Activated CD8-positive, alpha-beta memory T cell treated with anti-CD3 and anti-CD28 coated beads for 1 hour (primary cell): ENCODE data around the gene ANG.

ENCODE experiments used
- DNase-seq, 2 donors: peaks; one replicate each; pipeline ENCODE4 v3.0.0-alpha.2; 2020; ENCODE audit warnings: low read depth in 1 of 2; ENCODE audit errors: extremely low read depth in 1 of 2

Gene ANG

DNA sequence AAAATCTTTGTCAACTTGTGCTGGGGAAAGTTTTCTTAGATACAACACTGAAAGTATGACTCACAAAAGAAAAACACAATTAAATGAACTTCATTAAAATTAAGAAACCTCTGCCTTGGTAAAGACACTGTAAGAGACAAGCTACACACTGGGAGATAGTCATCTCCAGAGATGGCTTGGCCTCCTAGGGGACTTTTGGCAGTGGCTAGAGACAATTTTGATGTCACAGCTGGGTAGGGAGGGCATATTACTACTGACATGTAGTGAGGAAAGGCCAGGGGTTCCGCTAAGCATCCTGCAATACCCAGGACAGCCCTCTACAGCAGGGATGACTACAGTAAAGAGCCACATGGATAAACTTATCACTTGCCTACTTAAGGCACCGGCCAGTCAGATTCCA is 12.9 kb upstream of the ANG start:
- no peak for DNase-seq

DNA sequence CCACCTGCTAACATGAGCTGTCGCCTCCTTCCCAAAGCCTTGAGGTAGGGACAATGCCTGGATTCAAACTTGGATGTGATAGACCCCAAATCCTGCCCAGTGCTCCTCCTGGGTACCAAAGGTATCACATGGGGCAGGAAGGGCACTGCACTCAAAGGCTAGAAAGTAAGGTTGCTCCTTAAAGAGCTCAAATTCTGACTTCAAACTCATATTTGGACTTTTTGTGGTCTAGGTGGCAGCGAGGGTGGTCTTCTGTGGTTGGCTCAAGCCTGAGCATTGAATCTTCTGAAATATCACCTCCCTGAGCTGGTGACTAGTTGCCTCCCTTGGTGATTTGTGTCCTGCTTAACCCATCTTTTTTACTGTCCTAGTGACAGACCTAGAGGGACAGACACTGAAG is 12.5 kb upstream of the ANG start:
- no peak for DNase-seq

DNA sequence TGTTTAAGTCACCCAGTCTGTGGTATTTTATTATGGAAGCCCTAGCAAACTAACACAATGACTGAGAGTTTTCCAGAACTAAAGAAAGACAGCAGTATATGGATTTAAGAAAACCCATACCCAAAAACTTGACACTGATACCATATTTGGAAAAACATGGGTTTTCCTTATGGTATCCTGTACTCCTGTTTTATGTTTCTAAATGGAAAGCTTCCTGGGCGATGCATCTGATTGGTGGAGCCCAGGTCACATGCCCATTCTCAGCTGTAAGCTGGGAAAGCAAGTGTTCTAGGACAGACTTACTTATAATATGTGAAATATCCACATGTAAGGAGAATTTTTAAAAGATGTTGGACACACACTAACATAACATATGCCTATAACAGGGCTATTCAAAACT is 8.7 kb upstream of the ANG start:
- DNase-seq, result no peak

DNA sequence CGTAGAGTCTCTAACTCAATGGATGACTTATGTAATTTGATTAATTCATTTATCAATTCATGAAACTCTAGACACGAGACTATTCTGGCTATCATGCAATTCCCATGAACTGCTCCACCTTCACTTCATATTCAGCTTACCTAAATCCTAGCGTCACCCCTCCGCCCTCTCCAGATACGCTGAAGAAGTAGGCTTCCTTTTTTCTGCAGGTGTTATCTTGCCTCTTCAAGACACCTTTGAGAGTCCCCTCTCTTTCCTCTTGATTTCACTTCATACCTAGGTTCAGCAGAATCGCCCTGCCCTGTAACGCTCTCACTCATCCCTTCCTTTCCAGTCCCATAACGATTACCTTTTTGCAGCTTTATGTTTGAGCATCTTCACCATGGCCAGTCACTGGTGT is 8.2 kb upstream of the ANG start:
- no peak for DNase-seq

DNA sequence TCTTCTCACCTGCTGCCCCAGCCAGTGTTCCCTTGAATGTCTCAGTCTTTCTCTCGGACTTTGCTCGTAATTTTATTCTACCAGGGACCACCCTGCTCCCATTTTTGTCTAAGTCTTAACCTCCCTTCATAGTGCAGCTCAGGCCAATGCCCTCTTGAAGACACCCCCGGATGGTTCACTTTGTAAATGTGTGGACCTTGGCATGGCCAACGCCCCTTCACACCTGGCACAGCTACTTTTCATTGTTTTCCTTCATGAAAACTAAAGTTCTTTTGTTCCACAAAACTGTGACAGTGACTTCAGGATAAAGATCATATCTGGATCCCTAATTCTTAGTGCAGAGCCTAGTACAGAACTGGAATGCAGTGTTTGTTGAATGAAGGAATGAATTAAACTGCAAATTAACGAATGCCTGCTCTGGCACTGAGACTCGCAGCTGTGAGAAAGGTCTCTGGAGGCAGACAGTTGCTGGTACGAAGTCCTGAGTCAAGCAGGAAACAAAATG is 7.7 kb upstream of the ANG start:
- no peak for DNase-seq

DNA sequence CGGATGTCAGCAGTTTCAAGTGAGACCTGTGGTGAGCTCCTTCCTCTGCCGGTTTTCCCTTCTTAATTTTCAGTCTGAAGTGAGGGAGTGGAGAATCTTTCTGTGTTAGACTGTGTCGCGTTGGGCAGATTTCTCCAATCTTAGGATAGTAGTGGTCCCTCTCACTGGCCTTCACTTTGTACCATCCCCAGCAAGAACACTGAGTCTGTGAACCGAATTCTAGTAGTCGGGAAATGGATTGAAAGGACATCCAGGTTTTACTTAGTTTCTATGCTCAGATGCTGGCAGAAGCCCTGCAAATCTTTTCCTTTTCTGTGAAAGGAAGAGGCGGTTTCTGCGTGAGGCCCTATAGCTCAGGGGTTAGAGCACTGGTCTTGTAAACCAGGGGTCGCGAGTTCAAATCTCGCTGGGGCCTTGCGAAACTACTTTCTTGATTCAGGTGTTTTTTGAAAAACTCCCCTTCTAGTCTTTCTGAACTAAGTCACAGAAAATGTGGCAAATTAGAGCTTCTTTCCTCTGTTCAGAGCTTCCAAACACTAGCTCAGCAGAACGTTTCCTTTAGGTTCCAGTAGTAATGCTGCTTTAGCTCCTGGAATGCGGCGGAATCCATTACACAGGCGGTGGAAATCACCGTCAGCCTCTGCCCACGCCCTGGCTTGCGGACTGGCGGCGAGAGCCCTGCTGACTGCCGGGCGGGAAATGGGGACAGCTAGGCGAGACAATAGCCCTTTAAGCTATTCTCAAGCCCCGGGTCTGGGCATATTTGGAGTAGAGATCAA is 7.0 kb upstream of the ANG start:
- DNase-seq, result peak; percentile 68 to 71

DNA sequence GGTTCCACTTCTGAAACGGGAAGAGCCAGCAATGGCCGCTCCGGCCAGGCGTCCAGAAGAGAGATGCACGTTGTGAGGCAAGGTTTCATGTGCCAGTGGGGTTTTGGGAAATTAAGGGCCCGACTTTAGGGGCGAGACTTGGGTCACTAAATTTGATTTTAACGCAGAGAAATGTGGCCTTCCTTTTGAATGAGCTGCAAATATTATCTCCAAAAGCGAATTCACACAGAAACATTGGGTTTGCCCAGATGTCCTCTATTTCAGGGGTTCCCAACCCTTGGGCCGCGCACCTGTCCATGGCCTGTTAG is 6.5 kb upstream of the ANG start:
- DNase-seq, result no peak

DNA sequence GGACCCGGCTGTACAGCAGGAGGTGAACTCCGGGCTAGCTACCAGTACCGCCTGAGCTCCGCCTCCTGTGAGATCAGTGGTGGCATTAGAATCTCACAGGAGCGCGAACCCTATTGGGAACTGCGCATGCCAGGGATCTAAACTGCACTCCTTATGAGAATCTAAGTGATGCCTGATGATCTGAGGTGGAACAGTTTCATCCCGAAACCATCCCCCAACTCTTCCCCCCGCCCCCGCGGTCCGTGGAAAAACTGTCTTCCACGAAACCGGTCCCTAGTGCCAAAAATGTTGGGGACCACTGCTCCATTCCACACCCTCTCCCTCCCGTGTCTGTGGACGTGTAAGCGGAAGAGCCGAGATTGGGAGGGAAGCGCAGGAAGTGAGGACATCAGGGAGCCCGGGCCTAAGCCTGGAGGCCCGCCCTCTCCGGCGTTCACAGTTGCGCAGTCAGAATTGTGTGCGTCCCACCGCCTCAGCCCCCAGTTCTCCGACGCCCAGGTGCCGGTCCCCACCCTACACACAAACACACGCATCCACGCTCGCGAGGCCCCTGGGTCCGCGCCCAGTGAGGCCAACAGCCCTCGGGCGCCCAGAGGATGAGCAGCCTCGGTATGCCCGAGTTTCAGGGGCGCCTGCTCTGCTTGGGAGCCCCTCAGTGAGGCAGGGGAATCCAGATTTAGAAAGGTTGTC is 6.0 kb upstream of the ANG start:
- DNase-seq, result peak; percentile 39 to 61

DNA sequence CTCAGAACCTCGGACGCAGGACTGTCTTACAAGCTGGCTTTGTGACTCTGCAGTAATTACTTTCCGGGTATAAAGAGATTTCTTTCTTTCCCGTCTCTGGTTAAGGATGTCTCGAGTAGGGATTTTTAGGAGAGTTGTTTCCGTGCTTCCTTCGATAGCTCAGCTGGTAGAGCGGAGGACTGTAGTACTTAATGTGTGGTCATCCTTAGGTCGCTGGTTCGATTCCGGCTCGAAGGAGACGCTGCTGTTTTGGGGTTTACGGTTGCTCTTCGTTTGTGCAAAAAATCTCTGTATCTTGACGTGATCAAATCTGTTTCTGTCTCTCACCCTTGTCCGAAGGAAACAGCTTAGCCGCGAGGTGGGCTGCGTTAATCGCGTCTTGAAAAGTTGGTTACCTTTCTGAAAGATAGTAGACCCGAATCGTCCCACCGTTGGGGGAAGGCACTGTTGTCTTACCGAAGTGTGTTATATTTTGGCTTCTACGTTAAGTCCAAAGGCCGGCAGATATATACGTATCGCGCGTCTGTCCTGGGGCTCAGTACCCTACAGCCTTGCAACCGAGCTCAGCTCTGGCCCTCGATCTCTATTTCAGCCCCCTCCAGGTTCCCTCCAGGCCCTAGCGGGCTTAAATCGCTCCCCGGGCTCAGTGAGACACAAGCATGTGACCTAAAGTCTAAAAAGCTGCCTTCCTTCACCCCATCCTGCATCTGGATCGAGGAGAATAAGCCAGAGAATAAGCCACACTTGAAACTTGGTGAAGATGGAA is 5.3 kb upstream of the ANG start:
- peak; percentile 53 to 54 for DNase-seq

DNA sequence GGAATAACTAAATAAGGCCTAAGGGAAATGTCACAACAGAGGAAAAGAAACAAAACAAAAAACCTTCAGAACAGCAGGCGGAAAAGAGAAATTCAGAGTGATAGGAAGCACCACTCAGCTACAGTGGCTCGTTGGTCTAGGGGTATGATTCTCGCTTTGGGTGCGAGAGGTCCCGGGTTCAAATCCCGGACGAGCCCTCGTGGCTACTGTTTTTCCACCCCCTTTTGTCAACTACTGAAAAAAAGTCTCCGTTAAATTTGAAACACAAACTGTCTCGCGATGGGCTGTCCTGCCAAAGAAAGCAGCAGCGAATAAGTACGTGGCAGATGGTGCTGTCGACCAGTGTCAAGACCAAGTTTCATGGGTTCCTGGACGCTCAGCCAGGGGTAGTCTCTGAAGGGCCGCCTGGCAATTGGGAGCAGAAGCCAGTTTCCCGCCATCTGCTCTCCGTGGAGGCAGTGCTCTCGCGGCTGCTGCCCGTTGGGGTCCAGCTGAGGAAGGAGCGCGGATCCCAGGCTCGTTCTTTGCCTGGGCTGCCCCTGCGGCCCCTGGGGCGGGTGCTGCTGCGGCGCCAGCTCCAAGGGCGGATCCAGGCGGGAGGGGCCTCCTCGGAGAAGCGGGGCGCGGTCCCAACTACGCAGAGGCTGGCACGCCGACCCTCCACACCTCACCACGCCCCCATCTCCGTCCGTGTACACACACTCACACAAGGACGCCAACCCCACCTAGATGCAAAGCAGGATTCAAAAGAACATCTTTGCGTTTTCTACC is 4.5 kb upstream of the ANG start, which contains the start of gene RNASE4:
RNASE4 (plus strand) TSS at position 670 of the 771 bp plus-strand sequence. CDS start 14,812 bp downstream, outside the sequence.
- peak; percentile 57 to 67 for DNase-seq

DNA sequence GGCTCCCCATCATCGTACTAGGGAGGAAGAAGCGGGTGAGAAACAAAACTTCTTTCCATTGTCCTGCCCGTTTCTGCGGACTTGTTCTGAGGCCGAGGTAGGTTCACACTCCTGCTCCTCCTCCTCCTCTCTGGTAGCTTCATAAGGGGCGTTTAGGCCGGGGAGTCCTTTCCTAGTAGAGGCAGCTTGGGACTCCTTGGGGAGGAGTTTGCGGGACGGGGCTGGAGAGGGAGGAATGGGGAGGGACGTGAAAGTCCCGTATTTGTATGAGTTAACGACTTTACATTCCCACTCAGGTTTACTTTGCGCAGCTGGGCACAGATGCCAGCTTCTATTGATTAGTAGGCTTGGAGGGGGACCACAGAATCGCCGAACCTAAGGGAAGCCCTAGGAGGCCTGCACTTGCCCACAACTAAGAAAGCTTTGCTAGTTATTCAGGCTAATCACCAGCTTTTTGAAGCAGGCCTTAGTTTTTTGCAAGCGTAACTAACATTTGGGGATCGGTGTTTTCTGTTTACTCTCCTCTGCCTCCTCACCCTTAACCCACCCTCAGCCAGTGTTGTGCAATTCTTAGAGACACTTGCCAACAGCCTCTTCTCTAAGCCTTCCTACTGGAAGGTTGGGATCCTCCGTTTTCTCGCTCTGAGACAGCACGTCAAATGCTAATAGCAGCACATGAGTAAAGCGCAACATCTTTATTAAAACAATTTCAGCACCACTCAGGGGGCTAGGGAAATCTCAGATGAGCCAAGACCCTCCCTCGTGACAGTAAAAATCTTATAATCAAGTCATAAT is 3.7 kb upstream of the ANG start:
- no peak for DNase-seq

DNA sequence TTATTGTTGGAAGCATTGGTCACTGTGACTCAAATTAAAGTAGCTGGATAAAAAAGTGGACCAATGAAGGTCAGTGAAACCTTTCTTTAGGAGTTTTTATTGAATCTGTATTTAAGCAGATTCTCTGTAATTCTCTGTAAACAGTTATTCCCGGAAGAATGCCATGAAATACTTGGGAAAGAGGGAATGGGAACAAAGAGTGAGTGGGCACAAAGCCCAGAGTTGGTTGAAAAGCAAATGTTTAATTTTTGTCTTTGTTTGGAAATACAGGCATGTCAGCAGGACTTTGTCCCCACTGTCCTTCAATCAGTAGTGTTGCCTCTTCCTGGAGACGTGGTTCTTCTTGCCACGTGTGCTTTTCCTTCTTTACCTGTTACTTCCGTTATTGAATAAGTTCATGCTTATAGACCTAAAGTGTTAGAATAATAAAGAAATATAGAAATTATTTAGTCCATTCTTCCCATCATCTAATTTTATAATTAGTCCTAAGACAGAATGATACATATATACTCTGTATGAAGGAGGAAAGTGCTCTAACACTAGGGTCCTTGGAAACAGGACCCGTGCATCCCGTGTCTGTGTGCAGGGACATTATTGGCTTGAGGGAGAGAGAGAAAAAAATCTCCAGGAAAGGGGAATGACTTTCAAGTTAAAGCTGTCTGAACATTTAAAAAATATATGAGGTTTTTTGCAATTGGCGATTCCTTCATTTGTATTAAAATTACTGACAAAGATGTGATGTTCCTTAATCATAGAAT is 2.0 kb upstream of the ANG start:
- no peak for DNase-seq

DNA sequence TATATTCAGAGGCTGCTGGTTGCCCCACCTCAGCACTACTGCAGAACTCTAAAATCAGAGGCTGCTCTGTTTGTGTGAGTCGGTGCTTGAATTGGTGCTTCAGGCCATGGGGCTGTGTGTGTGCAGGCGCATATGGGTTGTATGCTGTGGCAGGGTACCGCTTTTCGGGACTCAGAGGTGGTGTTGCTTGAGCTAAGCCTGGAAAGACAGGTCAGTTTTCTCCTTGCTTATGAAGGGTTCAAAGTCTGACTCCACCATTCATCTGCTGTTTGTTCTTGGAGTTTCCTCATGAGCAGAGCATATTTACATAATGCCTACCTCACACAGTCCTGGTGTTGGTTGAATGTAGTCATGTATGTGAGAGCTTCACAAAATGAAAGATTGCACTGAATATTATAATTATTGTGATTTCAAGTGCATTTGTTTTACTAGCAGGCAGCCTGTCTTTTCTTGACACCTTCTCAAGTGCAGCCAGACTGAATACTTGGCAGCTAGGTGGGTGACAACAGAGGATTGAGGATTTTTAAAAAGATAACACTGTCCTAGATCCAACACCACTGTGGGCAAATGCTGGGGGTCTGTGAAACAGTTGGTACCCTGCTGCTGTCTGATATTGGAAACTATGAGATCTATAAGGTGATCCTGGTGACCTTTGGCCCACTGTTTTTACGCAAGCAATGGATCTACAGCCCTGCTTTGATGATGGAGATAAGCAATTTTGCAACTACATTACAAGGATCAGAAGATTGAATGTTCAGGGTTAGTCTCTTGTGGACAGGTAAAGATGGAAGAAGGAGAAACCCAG is 1.0 kb upstream of the ANG start:
- DNase-seq, result no peak

DNA sequence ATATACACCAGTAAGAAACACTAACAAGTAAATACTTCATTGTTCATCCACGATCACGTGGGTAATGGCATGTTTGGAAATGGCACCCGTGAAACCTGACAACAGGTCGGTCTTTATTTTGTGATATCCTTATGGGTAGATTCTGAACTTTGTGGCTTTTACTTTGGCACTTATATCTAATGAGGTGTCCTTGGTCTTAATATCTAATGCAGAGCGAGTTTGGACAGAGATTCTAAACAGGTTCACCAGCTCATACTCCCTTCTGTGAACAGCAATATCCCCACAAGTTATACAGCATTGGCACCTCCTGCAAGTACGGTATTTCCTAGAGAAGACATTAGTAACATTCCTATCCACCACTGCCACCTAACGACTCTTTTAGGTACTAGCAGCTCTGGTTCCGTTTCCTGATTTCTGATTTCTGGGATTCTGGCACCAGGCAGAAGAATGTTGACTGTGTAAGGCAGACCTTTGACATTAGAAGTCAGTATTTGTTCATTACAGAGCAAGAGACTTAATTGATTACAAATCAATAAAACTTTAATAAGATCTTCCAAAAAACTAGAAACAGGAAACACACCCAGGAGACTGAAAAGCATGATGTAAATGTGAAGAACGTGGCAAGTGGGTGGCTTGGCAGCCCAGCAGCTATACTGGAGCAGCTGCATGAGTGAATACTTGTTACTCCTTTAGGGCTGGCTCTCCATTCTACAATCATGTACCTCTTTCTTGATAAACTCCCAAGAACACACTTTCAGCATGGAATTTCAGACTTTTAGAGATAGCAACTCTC is 2.5 kb downstream of the ANG start:
- no peak for DNase-seq

DNA sequence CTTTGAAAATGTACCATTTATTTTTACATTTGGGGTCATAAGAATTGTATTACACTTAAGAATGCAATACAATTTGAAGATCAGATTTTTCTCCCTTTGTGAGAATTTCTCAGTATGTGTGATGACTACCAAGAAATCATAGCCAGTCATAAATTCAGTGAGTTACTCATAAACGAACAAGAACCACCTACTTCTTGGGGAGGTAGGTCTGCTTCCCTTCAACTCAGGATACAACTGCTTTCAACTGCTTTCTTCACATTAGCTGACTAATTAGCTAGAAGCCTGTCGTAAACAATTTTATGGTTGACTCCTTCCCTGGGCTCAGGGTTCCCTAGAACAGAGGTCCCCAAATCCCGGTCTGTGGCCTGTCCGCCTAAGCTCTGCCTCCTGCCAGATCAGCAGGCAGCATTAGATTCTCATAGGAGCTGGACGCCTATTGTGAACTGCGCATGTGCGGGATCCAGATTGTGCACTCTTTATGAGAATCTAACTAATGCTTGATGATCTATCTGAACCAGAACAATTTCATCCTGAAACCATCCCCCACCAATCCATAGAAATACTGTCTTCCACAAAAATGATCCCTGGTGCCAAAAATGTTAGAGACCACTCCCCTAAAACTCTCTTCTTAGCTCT is 3.7 kb downstream of the ANG start:
- no peak for DNase-seq

DNA sequence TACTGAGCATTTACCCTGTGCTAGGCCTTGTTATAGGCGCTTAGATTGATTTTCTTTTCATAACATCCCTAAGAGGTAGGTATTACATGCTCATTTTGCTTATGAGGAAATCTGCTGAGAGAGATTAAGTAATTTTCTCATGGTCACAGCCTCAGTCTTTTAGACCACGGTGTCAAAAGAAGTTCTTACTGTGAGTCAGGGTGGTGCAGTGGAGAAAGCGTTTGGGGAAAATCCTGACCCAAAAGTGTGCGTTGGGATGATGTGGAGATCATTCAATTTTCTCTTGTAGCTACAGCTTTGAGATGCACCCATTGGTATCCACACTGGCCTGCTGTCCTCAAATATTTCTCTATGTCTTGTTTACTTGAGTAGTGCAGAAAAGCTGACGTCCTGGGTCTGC is 8.2 kb downstream of the ANG start:
- DNase-seq, result no peak

DNA sequence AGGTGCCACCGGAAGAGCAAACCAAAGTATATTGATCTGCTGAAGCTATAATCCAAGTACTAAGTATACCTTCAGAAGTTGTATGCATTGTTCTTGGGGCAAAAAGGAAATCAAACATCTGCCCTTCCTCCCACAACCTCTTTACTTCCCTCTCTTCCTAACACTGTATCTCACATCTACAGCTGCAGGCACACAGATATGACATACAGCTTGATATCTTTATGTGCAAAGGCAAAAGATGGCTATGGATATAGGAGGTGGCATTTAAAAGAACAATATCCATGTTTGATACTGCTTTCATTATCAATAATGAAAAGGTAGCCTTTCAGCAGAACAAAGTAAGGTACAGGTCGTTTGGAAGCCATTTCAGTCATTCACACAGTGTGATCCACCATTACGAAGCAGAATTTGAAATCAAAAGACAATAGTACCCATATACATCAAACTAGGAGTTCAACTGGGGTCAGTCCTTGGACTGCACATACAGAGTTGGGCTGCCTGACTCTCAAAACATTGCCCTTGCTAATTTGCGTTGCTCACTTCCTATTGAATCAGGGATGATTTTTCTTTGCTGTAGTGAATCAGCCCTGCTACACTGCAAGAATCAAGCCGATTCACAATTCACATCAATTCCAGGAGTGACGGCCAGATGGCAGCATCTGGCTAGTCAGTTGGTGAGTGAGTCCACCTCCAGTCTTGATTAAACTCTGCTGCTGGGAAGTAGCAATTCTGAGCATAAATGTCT is 8.9 kb downstream of the ANG start:
- peak in 1 of 2 donors; percentile 41 for DNase-seq
